A673 (cell line): Measurements from ENCODE around the gene UTP20.

Source experiments
- CTCF ChIP-seq: fragments of 300-800, 200-600 bp; sonication (generic); conservative IDR thresholded peaks from 2 replicates; pipeline ENCODE4 v1.5.1; 2017; ENCODE audit warnings: low read depth, mild to moderate bottlenecking, antibody characterized with exemption, low read length, moderate library complexity, mixed read lengths
- EZH2 ChIP-seq: fragments of 200-600 bp; sonication (generic); IDR thresholded peaks from 2 replicates; pipeline ENCODE4 v1.6.1; 2017; ENCODE audit warnings: borderline replicate concordance, low read depth, mild to moderate bottlenecking, mixed read lengths, antibody characterized with exemption, low read length; ENCODE audit not compliant: poor library complexity, severe bottlenecking

- TF ChIP-seq CTCF (no peak), EZH2 (no peak)
These were observed 135.3 kb downstream of the UTP20 start for GRCh38 chr12:101415228-101415627.
